ENCODE data around the gene YES1. TPM values are rescaled to one million over a fixed set of nuclear protein-coding genes. Genes with fewer than 3 reads are reported as not detected.

YES1 gene
- total RNA-seq, 2 experiments from 2014 or later: 22.6 to 22.8 TPM

GRCh38 chr18:717003-717402 is 95.0 kb downstream of the YES1 start:
- H3K4me1 Mint-ChIP-seq (ENCODE audit: low read depth): peaks cover 24% of the 10 kb centered on the region
- ChIA-PET POLR2A (interaction anchor here (0.7 kb wide), 1 partner anchor 94 kb away, joined by 3 read pairs; no protein-coding TSS in a partner anchor), CTCF (interaction anchor here (0.6 to 4.2 kb wide), 6 partner anchors 23 to 248 kb away, joined by 3 to 39 read pairs (median 8); no protein-coding TSS in a partner anchor)
- DNase-seq: no peak
- no peak overlapping the region for H3K27ac Mint-ChIP-seq
- no peak for ATAC-seq
- H3K36me3 Mint-ChIP-seq (ENCODE audit: low read depth): peaks cover 8% of the 10 kb centered on the region
- H3K27me3 Mint-ChIP-seq (ENCODE audit: low read depth): no peaks in the 10 kb centered on the region
- no peak overlapping the region for H3K4me3 Mint-ChIP-seq
- H3K9me3 Mint-ChIP-seq (ENCODE audit: insufficient read depth): no peaks in the 10 kb centered on the region

- ATAC-seq (no peak), DNase-seq (no peak)
- no peak overlapping the region for H3K27ac Mint-ChIP-seq
- H3K9me3 Mint-ChIP-seq (ENCODE audit: insufficient read depth): no peaks in the 10 kb centered on the region
- H3K36me3 Mint-ChIP-seq (ENCODE audit: low read depth): peaks cover 15% of the 10 kb centered on the region
- POLR2A ChIA-PET: interaction anchor here (1.0 to 1.3 kb wide), 3 partner anchors 34 to 97 kb away, joined by 3 to 4 read pairs (median 3); partner anchors contain the start of gene TYMS
- H3K27me3 Mint-ChIP-seq (ENCODE audit: low read depth): no peaks in the 10 kb centered on the region
- CTCF ChIA-PET: interaction anchor here (0.9 to 4.2 kb wide), 9 partner anchors 16 to 139 kb away, joined by 3 to 39 read pairs (median 4); no protein-coding TSS in a partner anchor
- peaks cover 31% of the 10 kb centered on the region for H3K4me1 Mint-ChIP-seq (ENCODE audit: low read depth)
- H3K4me3 Mint-ChIP-seq: no peak overlapping the region
Measured at GRCh38 chr18:715626-716025, 96.4 kb downstream of the YES1 start.

DNA sequence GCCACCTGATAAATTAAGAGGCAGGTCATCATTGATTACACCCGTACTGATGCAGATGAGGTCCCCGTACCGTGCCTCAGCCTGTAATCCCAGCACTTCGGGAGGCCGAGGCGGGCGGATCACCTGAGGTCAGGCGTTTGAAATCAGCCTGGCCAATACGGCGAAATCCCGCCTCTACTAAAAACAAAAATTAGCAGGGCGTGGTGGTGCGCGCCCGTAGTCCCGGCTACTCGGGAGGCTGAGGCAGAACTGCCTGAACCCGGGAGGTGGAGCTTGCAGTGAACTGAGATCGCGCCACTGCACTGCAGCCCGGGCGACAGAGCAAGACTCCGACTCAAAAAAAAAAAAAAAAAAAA is 98.9 kb downstream of the YES1 start:
- Mint-ChIP-seq H3K4me3 (peak overlapping the region; percentile 52), H3K27ac (no peak overlapping the region), H3K36me3 (ENCODE audit: low read depth) (peaks cover 27% of the 10 kb centered on the region), H3K4me1 (ENCODE audit: low read depth) (peaks cover 51% of the 10 kb centered on the region), H3K9me3 (ENCODE audit: insufficient read depth) (no peaks in the 10 kb centered on the region), H3K27me3 (ENCODE audit: low read depth) (no peaks in the 10 kb centered on the region)
- DNase-seq (no peak), ATAC-seq (no peak)
- CTCF ChIA-PET: interaction anchor here (0.8 to 3.0 kb wide), 21 partner anchors 8 to 483 kb away, joined by 3 to 40 read pairs (median 5); partner anchors contain the start of gene TYMS
- POLR2A ChIA-PET: interaction anchor here (0.6 to 1.3 kb wide), 7 partner anchors 11 to 126 kb away, joined by 3 to 12 read pairs (median 4); partner anchors contain the start of gene TYMS

- peaks cover 51% of the 10 kb centered on the region for H3K4me1 Mint-ChIP-seq (ENCODE audit: low read depth)
- H3K9me3 Mint-ChIP-seq (ENCODE audit: insufficient read depth): no peaks in the 10 kb centered on the region
- no peaks in the 10 kb centered on the region for H3K27me3 Mint-ChIP-seq (ENCODE audit: low read depth)
Measured at GRCh38 chr18:712401-713134, 99.5 kb downstream of the YES1 start, which contains the start of gene ENOSF1. Gene ENOSF1, minus strand, starts transcription at chr18:712630. Its CDS starts 43 bp downstream, at chr18:712587.

GRCh38 chr18:711657-712400 is 100.2 kb downstream of the YES1 start:
- peaks cover 31% of the 10 kb centered on the region for H3K36me3 Mint-ChIP-seq (ENCODE audit: low read depth)
- peak; percentile 84 for DNase-seq
- no peaks in the 10 kb centered on the region for H3K9me3 Mint-ChIP-seq (ENCODE audit: insufficient read depth)
- ChIA-PET CTCF (interaction anchor here (0.7 to 3.0 kb wide), 21 partner anchors 9 to 482 kb away, joined by 3 to 40 read pairs (median 5); partner anchors contain the start of gene TYMS), POLR2A (interaction anchor here (1.0 to 1.3 kb wide), 5 partner anchors 10 to 119 kb away, joined by 4 to 12 read pairs (median 4); partner anchors contain the start of gene TYMS)
- peak overlapping the region; percentile 88 for H3K4me3 Mint-ChIP-seq
- H3K4me1 Mint-ChIP-seq (ENCODE audit: low read depth): peaks cover 52% of the 10 kb centered on the region
- no peaks in the 10 kb centered on the region for H3K27me3 Mint-ChIP-seq (ENCODE audit: low read depth)
- ATAC-seq: peak; percentile 71
- H3K27ac Mint-ChIP-seq: peak overlapping the region; percentile 93

More at GRCh38 chr18:712401-713134, 99.5 kb downstream of the YES1 start, which contains the start of gene ENOSF1:
- peak; percentile 89 for ATAC-seq
- Mint-ChIP-seq H3K36me3 (ENCODE audit: low read depth) (peaks cover 30% of the 10 kb centered on the region), H3K27ac (peak within 1 kb of the TSS; percentile 93), H3K4me3 (peak within 1 kb of the TSS; percentile 88)
- ChIA-PET CTCF (interaction anchor here (0.7 to 3.0 kb wide), 22 partner anchors 8 to 482 kb away, joined by 3 to 40 read pairs (median 5); partner anchors contain the start of gene TYMS), POLR2A (interaction anchor here (0.6 to 1.3 kb wide), 7 partner anchors 10 to 127 kb away, joined by 3 to 12 read pairs (median 4); partner anchors contain the start of gene TYMS)
- peak; percentile 88 for DNase-seq

DNA sequence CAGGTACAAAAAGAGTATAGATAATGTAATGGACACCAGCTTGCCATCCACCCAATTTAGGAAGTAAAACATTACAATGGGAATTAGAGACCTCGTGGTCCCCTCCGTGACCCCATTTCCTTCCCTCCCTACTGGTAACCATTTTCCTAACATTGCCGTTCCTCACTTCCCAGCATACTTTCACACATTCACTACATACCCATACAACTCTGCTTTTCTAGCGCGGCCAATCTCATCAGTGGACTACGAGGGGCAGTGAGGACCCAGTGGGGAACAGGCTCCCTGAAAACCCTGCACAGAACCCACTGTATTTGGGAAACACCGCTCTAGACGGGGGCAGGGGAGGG is 100.8 kb downstream of the YES1 start:
- ChIA-PET CTCF (interaction anchor here (1.1 to 1.7 kb wide), 3 partner anchors 103 to 128 kb away, joined by 4 to 7 read pairs (median 6); no protein-coding TSS in a partner anchor), POLR2A (interaction anchor here (0.9 to 1.2 kb wide), 2 partner anchors 28 to 41 kb away, joined by 4 to 7 read pairs; no protein-coding TSS in a partner anchor)
- H3K27ac Mint-ChIP-seq: peak overlapping the region; percentile 93
- ATAC-seq (peak; percentile 8), DNase-seq (no peak)
- H3K4me1 Mint-ChIP-seq (ENCODE audit: low read depth): peaks cover 48% of the 10 kb centered on the region
- H3K36me3 Mint-ChIP-seq (ENCODE audit: low read depth): peaks cover 33% of the 10 kb centered on the region
- H3K9me3 Mint-ChIP-seq (ENCODE audit: insufficient read depth): no peaks in the 10 kb centered on the region
- peak overlapping the region; percentile 88 for H3K4me3 Mint-ChIP-seq
- no peaks in the 10 kb centered on the region for H3K27me3 Mint-ChIP-seq (ENCODE audit: low read depth)

DNA sequence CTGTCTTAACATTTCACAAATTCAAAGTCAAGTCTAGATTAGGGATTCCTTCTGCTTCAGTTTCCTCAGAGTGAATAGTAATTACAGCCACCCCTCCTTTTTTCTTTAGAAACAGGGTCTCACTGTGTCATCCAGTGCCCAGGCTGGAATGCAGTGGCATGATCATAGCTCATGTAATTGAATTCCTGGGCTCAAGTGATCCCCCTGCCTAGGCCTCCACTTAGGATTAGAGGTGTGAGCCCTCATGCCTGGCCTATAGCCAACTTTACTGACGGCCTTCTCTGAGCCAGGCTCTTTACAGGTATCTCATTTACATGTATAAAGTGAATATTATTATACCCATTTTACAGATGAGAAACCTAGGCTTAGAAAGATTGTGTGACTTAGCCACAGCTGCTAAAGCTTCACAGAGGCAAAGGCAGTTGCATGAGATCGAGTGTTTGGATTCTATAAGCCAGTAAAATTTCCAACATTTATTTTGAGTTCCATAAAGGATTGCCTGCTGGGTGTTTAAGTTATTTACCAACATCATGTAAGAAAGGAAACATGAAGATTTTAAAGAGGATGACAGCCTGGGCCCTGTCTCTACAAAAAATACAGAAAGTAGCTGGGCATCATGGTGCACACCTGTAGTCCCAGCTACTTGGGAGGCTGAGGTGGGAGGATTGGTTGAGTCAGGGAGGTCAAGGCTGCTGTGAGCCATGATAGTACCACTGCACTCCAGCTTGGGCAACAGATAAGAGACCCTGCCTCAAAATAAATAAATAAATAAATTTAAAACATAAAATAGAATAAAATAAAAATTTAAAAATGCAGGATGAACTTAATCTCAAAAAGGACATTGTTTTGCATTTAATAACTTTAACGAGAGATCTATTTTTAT is 101.4 kb downstream of the YES1 start:
- peaks cover 38% of the 10 kb centered on the region for H3K36me3 Mint-ChIP-seq (ENCODE audit: low read depth)
- ChIA-PET POLR2A (interaction anchor here (0.9 to 1.2 kb wide), 3 partner anchors 11 to 40 kb away, joined by 4 to 7 read pairs (median 4); no protein-coding TSS in a partner anchor), CTCF (interaction anchor here (1.1 to 1.7 kb wide), 4 partner anchors 103 to 128 kb away, joined by 4 to 7 read pairs (median 6); no protein-coding TSS in a partner anchor)
- H3K27ac Mint-ChIP-seq: peak overlapping the region; percentile 93
- H3K27me3 Mint-ChIP-seq (ENCODE audit: low read depth): no peaks in the 10 kb centered on the region
- peak overlapping the region; percentile 88 for H3K4me3 Mint-ChIP-seq
- H3K4me1 Mint-ChIP-seq (ENCODE audit: low read depth): peaks cover 47% of the 10 kb centered on the region
- H3K9me3 Mint-ChIP-seq (ENCODE audit: insufficient read depth): no peaks in the 10 kb centered on the region
- DNase-seq (no peak), ATAC-seq (no peak)

DNA sequence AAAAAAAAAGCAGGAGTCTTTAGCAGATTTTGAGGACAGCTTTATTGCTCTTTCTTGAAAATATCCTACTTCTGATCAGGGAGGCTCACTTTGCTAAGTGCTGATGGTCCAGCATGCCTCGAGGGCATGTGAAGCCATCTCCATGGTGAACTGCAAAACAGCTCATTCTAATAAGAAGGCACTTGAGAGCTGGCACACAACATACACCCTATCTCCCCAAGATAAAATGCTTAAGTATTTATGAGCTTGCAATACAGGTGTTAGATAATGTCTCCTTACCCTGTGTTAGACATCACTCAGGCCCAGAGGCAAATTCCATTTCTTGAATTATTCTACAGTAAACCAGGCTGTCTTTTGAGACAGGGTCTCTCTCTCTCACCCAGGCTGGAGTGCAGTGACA is 102.3 kb downstream of the YES1 start:
- peaks cover 47% of the 10 kb centered on the region for H3K36me3 Mint-ChIP-seq (ENCODE audit: low read depth)
- H3K27ac Mint-ChIP-seq: peak overlapping the region; percentile 1
- CTCF ChIA-PET: interaction anchor here (1.1 to 1.7 kb wide), 6 partner anchors 23 to 130 kb away, joined by 3 to 7 read pairs (median 5); no protein-coding TSS in a partner anchor

GRCh38 chr18:708096-708495 is 103.9 kb downstream of the YES1 start:
- ATAC-seq (no peak), DNase-seq (peak; percentile 20)
- no peak overlapping the region for H3K4me3 Mint-ChIP-seq
- H3K36me3 Mint-ChIP-seq (ENCODE audit: low read depth): peaks cover 57% of the 10 kb centered on the region
- CTCF ChIA-PET: interaction anchor here (0.9 to 1.5 kb wide), 2 partner anchors 22 to 122 kb away, joined by 3 to 5 read pairs; no protein-coding TSS in a partner anchor
- peaks cover 46% of the 10 kb centered on the region for H3K4me1 Mint-ChIP-seq (ENCODE audit: low read depth)
- H3K27ac Mint-ChIP-seq: no peak overlapping the region
- no peaks in the 10 kb centered on the region for H3K9me3 Mint-ChIP-seq (ENCODE audit: insufficient read depth)
- no peaks in the 10 kb centered on the region for H3K27me3 Mint-ChIP-seq (ENCODE audit: low read depth)
- POLR2A ChIA-PET: no interaction called here

More for the DNA sequence above, 102.3 kb downstream of the YES1 start:
- Mint-ChIP-seq H3K4me3 (no peak overlapping the region), H3K4me1 (ENCODE audit: low read depth) (peaks cover 42% of the 10 kb centered on the region), H3K9me3 (ENCODE audit: insufficient read depth) (no peaks in the 10 kb centered on the region), H3K27me3 (ENCODE audit: low read depth) (no peaks in the 10 kb centered on the region)
- ATAC-seq: no peak
- DNase-seq: no peak
- POLR2A ChIA-PET: interaction anchor here (0.9 kb wide), 1 partner anchor 10 kb away, joined by 4 read pairs; no protein-coding TSS in a partner anchor

DNA sequence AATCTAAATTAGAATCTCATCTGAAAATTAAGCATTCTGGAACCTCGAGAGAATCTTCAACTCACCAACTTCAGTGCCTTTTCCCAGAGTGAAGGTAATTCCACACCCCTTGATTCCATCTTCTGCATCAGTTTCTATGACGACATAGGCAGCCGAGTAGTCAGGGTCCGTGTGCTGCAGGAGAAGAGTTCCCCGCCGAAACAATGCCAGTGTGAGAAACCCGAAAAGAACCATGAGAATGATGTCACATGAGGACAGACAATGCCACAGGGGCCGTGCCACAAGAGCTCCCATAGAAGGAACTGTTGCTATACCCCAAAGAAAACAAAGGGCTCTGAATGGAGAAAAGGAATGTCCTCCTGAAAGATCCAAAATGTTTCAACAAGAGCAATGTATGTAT is 105.6 kb downstream of the YES1 start:
- no peak for ATAC-seq
- ChIA-PET POLR2A (no interaction called here), CTCF (interaction anchor here (1.5 kb wide), 1 partner anchor 124 kb away, joined by 5 read pairs; no protein-coding TSS in a partner anchor)
- Mint-ChIP-seq H3K27me3 (ENCODE audit: low read depth) (no peaks in the 10 kb centered on the region), H3K27ac (no peak overlapping the region), H3K4me1 (ENCODE audit: low read depth) (peaks cover 49% of the 10 kb centered on the region), H3K4me3 (no peak overlapping the region), H3K36me3 (ENCODE audit: low read depth) (peaks cover 58% of the 10 kb centered on the region), H3K9me3 (ENCODE audit: insufficient read depth) (no peaks in the 10 kb centered on the region)
- DNase-seq: peak; percentile 0

Measured in activated CD8-positive, alpha-beta T cell treated with anti-CD3 and anti-CD28 coated beads, Interleukin-2, amount 10 ng/mL, durations not matched to agents 7 days and 5 days (primary cell).